Right lobe of liver (tissue), 4 donors: ENCODE data around the gene CHMP1B.

Source experiments
- POLR2A ChIP-seq: fragments of 450-650 bp; IDR thresholded peaks from one replicate; pipeline ENCODE4 v1.6.1; 2017; ENCODE audit warnings: antibody characterized with exemption, mild to moderate bottlenecking
- TF ChIP-seq, protein P1 (sequence below), 4 donors: fragments of 200-600 bp in 3 of 4; fragments of 450-650 bp in 1 of 4; IDR thresholded peaks; one replicate each; pipeline versions ENCODE4 v1.5.1 to v1.8.0; 2016 to 2022; ENCODE audit warnings: antibody characterized with exemption in 4 of 4, mild to moderate bottlenecking in 2 of 4
- donor health status: DM: no; HTN: no; CAD: no.
- donor health status: DM: no; HTN: no; CAD: no.
- donor health status: DM: no; HTN: yes; CAD: no.

- TF ChIP-seq, protein P1, sequence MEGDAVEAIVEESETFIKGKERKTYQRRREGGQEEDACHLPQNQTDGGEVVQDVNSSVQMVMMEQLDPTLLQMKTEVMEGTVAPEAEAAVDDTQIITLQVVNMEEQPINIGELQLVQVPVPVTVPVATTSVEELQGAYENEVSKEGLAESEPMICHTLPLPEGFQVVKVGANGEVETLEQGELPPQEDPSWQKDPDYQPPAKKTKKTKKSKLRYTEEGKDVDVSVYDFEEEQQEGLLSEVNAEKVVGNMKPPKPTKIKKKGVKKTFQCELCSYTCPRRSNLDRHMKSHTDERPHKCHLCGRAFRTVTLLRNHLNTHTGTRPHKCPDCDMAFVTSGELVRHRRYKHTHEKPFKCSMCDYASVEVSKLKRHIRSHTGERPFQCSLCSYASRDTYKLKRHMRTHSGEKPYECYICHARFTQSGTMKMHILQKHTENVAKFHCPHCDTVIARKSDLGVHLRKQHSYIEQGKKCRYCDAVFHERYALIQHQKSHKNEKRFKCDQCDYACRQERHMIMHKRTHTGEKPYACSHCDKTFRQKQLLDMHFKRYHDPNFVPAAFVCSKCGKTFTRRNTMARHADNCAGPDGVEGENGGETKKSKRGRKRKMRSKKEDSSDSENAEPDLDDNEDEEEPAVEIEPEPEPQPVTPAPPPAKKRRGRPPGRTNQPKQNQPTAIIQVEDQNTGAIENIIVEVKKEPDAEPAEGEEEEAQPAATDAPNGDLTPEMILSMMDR (IDR thresholded peaks at IDR 0.05), result no peak
- TF ChIP-seq POLR2A, result no peak
Measured at GRCh38 chr18:11888726-11889125, 37.5 kb downstream of the CHMP1B start.
